ENCODE measurements around the gene ATG4C.

The ATG4C gene

GRCh38 chr1:62784509-62785365 lies 805 bp downstream of the ATG4C start:
- Histone ChIP-seq H3K9ac (ENCODE audit: low read length) (peak overlapping the region; percentile 81), H3K4me1 (ENCODE audit: insufficient read depth, low read length) (peaks cover 10% of the 10 kb centered on the region), H3K9me3 (ENCODE audit: low read length) (no peaks in the 10 kb centered on the region), H3K36me3 (ENCODE audit: insufficient read depth, low read length) (no peaks in the 10 kb centered on the region), H3K27ac (ENCODE audit: low read depth, low read length) (peak overlapping the region; percentile 78), H3K27me3 (ENCODE audit: control insufficient read depth in 1 of 2, insufficient read depth in 2 of 2, low read length in 2 of 2) (no peaks in the 10 kb centered on the region), H3K4me3 (ENCODE audit: low read depth in 1 of 2, low read length in 2 of 2) (peak overlapping the region; percentile 51 to 95)

GRCh38 chr1:62790716-62791115 lies 6.8 kb downstream of the ATG4C start:
- Histone ChIP-seq H3K27ac (ENCODE audit: low read depth, low read length) (no peak overlapping the region), H3K27me3 (ENCODE audit: control insufficient read depth in 1 of 2, insufficient read depth in 2 of 2, low read length in 2 of 2) (no peaks in the 10 kb centered on the region), H3K9ac (ENCODE audit: low read length) (no peak overlapping the region), H3K4me1 (ENCODE audit: insufficient read depth, low read length) (no peaks in the 10 kb centered on the region), H3K36me3 (ENCODE audit: insufficient read depth, low read length) (no peaks in the 10 kb centered on the region), H3K9me3 (ENCODE audit: low read length) (no peaks in the 10 kb centered on the region), H3K4me3 (ENCODE audit: low read depth in 1 of 2, low read length in 2 of 2) (no peak overlapping the region)

- Histone ChIP-seq H3K9ac (ENCODE audit: low read length) (no peak overlapping the region), H3K9me3 (ENCODE audit: low read length) (no peaks in the 10 kb centered on the region), H3K36me3 (ENCODE audit: insufficient read depth, low read length) (no peaks in the 10 kb centered on the region), H3K4me1 (ENCODE audit: insufficient read depth, low read length) (no peaks in the 10 kb centered on the region), H3K27ac (ENCODE audit: low read depth, low read length) (no peak overlapping the region), H3K27me3 (ENCODE audit: control insufficient read depth in 1 of 2, insufficient read depth in 2 of 2, low read length in 2 of 2) (no peaks in the 10 kb centered on the region), H3K4me3 (ENCODE audit: low read depth in 1 of 2, low read length in 2 of 2) (no peak overlapping the region)
Observed at GRCh38 chr1:62794053-62794452, 10.1 kb downstream of the ATG4C start.

GRCh38 chr1:62796221-62796620 lies 12.3 kb downstream of the ATG4C start:
- Histone ChIP-seq H3K4me3 (ENCODE audit: low read depth in 1 of 2, low read length in 2 of 2) (no peak overlapping the region), H3K9me3 (ENCODE audit: low read length) (no peaks in the 10 kb centered on the region), H3K36me3 (ENCODE audit: insufficient read depth, low read length) (no peaks in the 10 kb centered on the region), H3K27ac (ENCODE audit: low read depth, low read length) (no peak overlapping the region), H3K9ac (ENCODE audit: low read length) (no peak overlapping the region), H3K4me1 (ENCODE audit: insufficient read depth, low read length) (peaks cover 6% of the 10 kb centered on the region), H3K27me3 (ENCODE audit: control insufficient read depth in 1 of 2, insufficient read depth in 2 of 2, low read length in 2 of 2) (no peaks in the 10 kb centered on the region)

GRCh38 chr1:62799688-62800087 lies 15.8 kb downstream of the ATG4C start:
- no peak overlapping the region for H3K27ac ChIP-seq (ENCODE audit: low read depth, low read length)
- no peaks in the 10 kb centered on the region for H3K36me3 ChIP-seq (ENCODE audit: insufficient read depth, low read length)
- H3K27me3 ChIP-seq (ENCODE audit: control insufficient read depth in 1 of 2, insufficient read depth in 2 of 2, low read length in 2 of 2): no peaks in the 10 kb centered on the region
- H3K9ac ChIP-seq (ENCODE audit: low read length): no peak overlapping the region
- no peak overlapping the region for H3K4me3 ChIP-seq (ENCODE audit: low read depth in 1 of 2, low read length in 2 of 2)
- peaks cover 7% of the 10 kb centered on the region for H3K4me1 ChIP-seq (ENCODE audit: insufficient read depth, low read length)
- no peaks in the 10 kb centered on the region for H3K9me3 ChIP-seq (ENCODE audit: low read length)

GRCh38 chr1:62800281-62800680 lies 16.3 kb downstream of the ATG4C start:
- H3K36me3 ChIP-seq (ENCODE audit: insufficient read depth, low read length): no peaks in the 10 kb centered on the region
- no peaks in the 10 kb centered on the region for H3K27me3 ChIP-seq (ENCODE audit: control insufficient read depth in 1 of 2, insufficient read depth in 2 of 2, low read length in 2 of 2)
- H3K4me1 ChIP-seq (ENCODE audit: insufficient read depth, low read length): peaks cover 7% of the 10 kb centered on the region
- H3K4me3 ChIP-seq (ENCODE audit: low read depth in 1 of 2, low read length in 2 of 2): no peak overlapping the region
- no peak overlapping the region for H3K9ac ChIP-seq (ENCODE audit: low read length)
- no peaks in the 10 kb centered on the region for H3K9me3 ChIP-seq (ENCODE audit: low read length)
- H3K27ac ChIP-seq (ENCODE audit: low read depth, low read length): no peak overlapping the region

GRCh38 chr1:62800825-62801306 lies 16.9 kb downstream of the ATG4C start:
- peaks cover 7% of the 10 kb centered on the region for H3K4me1 ChIP-seq (ENCODE audit: insufficient read depth, low read length)
- H3K27ac ChIP-seq (ENCODE audit: low read depth, low read length): no peak overlapping the region
- no peaks in the 10 kb centered on the region for H3K27me3 ChIP-seq (ENCODE audit: control insufficient read depth in 1 of 2, insufficient read depth in 2 of 2, low read length in 2 of 2)
- no peak overlapping the region for H3K9ac ChIP-seq (ENCODE audit: low read length)
- no peaks in the 10 kb centered on the region for H3K36me3 ChIP-seq (ENCODE audit: insufficient read depth, low read length)
- H3K4me3 ChIP-seq (ENCODE audit: low read depth in 1 of 2, low read length in 2 of 2): no peak overlapping the region
- H3K9me3 ChIP-seq (ENCODE audit: low read length): no peaks in the 10 kb centered on the region

GRCh38 chr1:62809788-62810187 lies 25.9 kb downstream of the ATG4C start:
- Histone ChIP-seq H3K4me1 (ENCODE audit: insufficient read depth, low read length) (no peaks in the 10 kb centered on the region), H3K9ac (ENCODE audit: low read length) (no peak overlapping the region), H3K27ac (ENCODE audit: low read depth, low read length) (no peak overlapping the region), H3K4me3 (ENCODE audit: low read depth in 1 of 2, low read length in 2 of 2) (no peak overlapping the region), H3K9me3 (ENCODE audit: low read length) (no peaks in the 10 kb centered on the region), H3K27me3 (ENCODE audit: control insufficient read depth in 1 of 2, insufficient read depth in 2 of 2, low read length in 2 of 2) (no peaks in the 10 kb centered on the region), H3K36me3 (ENCODE audit: insufficient read depth, low read length) (no peaks in the 10 kb centered on the region)

- H3K27me3 ChIP-seq (ENCODE audit: control insufficient read depth in 1 of 2, insufficient read depth in 2 of 2, low read length in 2 of 2): no peaks in the 10 kb centered on the region
- no peak overlapping the region for H3K27ac ChIP-seq (ENCODE audit: low read depth, low read length)
- H3K9me3 ChIP-seq (ENCODE audit: low read length): no peaks in the 10 kb centered on the region
- no peaks in the 10 kb centered on the region for H3K36me3 ChIP-seq (ENCODE audit: insufficient read depth, low read length)
- H3K4me1 ChIP-seq (ENCODE audit: insufficient read depth, low read length): no peaks in the 10 kb centered on the region
- no peak overlapping the region for H3K9ac ChIP-seq (ENCODE audit: low read length)
- H3K4me3 ChIP-seq (ENCODE audit: low read depth in 1 of 2, low read length in 2 of 2): no peak overlapping the region
Observed at GRCh38 chr1:62810420-62811274, 26.7 kb downstream of the ATG4C start.

- Histone ChIP-seq H3K27me3 (ENCODE audit: control insufficient read depth in 1 of 2, insufficient read depth in 2 of 2, low read length in 2 of 2) (no peaks in the 10 kb centered on the region), H3K27ac (ENCODE audit: low read depth, low read length) (no peak overlapping the region)
Observed at GRCh38 chr1:62823556-62823955, 39.6 kb downstream of the ATG4C start.

GRCh38 chr1:62826901-62827300 lies 43.0 kb downstream of the ATG4C start:
- Histone ChIP-seq H3K27ac (ENCODE audit: low read depth, low read length) (no peak overlapping the region), H3K36me3 (ENCODE audit: insufficient read depth, low read length) (no peaks in the 10 kb centered on the region), H3K27me3 (ENCODE audit: control insufficient read depth in 1 of 2, insufficient read depth in 2 of 2, low read length in 2 of 2) (no peaks in the 10 kb centered on the region), H3K9me3 (ENCODE audit: low read length) (no peaks in the 10 kb centered on the region), H3K4me1 (ENCODE audit: insufficient read depth, low read length) (no peaks in the 10 kb centered on the region), H3K9ac (ENCODE audit: low read length) (no peak overlapping the region), H3K4me3 (ENCODE audit: low read depth in 1 of 2, low read length in 2 of 2) (no peak overlapping the region)

More at GRCh38 chr1:62823556-62823955, 39.6 kb downstream of the ATG4C start:
- Histone ChIP-seq H3K9me3 (ENCODE audit: low read length) (no peaks in the 10 kb centered on the region), H3K36me3 (ENCODE audit: insufficient read depth, low read length) (no peaks in the 10 kb centered on the region), H3K9ac (ENCODE audit: low read length) (no peak overlapping the region), H3K4me3 (ENCODE audit: low read depth in 1 of 2, low read length in 2 of 2) (no peak overlapping the region), H3K4me1 (ENCODE audit: insufficient read depth, low read length) (no peaks in the 10 kb centered on the region)
